GM12891 (cell line): ENCODE results near the gene CGA.

Experiments used
- POLR2A ChIP-seq: IDR thresholded peaks from 2 replicates; pipeline ENCODE4 v1.6.1; 2011; ENCODE audit warnings: low read depth, low read length, control low read depth
- POLR2AphosphoS5 ChIP-seq: IDR thresholded peaks from 2 replicates; pipeline ENCODE4 v1.6.1; 2011; ENCODE audit warnings: low read depth, low read length, control low read depth

DNA sequence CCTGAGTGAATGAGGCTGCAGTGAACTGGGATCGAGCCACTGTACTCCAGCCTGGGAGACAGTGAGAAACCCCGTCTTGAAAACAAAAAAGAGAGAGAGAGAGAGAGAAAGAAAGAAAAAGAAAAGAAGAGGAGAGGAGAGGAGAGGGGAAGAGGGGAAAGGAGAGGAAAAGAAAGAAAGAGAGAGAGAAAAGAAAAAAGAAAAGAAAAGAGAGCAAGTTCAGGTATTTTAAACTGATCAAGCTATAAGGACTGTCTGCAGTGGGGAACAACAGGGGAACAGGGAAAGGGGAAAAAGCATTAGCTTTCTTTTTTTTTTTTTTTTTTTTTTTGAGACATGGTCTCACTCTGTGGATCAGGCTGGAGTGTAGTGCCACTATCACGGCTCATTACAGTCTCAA is 2.5 kb downstream of the CGA start:
- TF ChIP-seq POLR2AphosphoS5 (no peak), POLR2A (no peak)
